GM12878 (cell line): ENCODE data around the gene SEPTIN1. TPM values are rescaled to one million over a fixed set of nuclear protein-coding genes. Genes with fewer than 3 reads are reported as not detected.
A peak's percentile ranks its signal among the peaks of the same experiment; 100 is the strongest.

Experiments
- ATAC-seq: fragments of 200-7000 bp; cut with Tn5 transposase; 3 replicates; pipeline ENCODE4 v1.9.1; 2020; ENCODE audit warnings: mild to moderate bottlenecking, moderate library complexity
- BruUV-seq: library from RNA; stranded (reverse); fragments of 400-500 nt; replicated peaks from 2 replicates; lab custom pipeline; 2021; lab: Mats Ljungman, UMichigan
- CTCF ChIA-PET: fragments of 300-600 bp; sonication (Branson Sonifier 250); formaldehyde crosslinking; extraction: SDS; loops from one replicate; lab custom pipeline; 2021; ENCODE audit warnings: inconsistent platforms; lab: Yijun Ruan, JAX
- POLR2A ChIA-PET: fragments of 350-600 bp; formaldehyde crosslinking; extraction: SDS; loops from one replicate; lab custom pipeline; 2021; ENCODE audit warnings: inconsistent platforms; lab: Charles Lee
- RAD21 ChIA-PET: fragments of 300-600 bp; sonication (Branson Sonifier 250); formaldehyde crosslinking; loops from one replicate; lab custom pipeline; 2023; ENCODE audit warnings: antibody characterized with exemption; ENCODE audit not compliant: unreplicated experiment; lab: Charles Lee
- SMC1A ChIA-PET: fragments of 300-600 bp; sonication (Branson Sonifier 250); formaldehyde crosslinking; loops from one replicate; lab custom pipeline; 2023; ENCODE audit not compliant: unreplicated experiment, uncharacterized antibody; lab: Charles Lee
- DNase-seq: peaks from one replicate; pipeline ENCODE4 v3.0.0-alpha.2; 2011; ENCODE audit warnings: low read depth, low spot score
- FAIRE-seq: peaks from 3 replicates; lab custom pipeline; 2011; peaks lifted over from hg19 to GRCh38; lab: Jason Lieb, UNC
- H2AFZ ChIP-seq: 2 replicates; pipeline ENCODE4 v1.6.0; 2011; ENCODE audit warnings: low read depth, low read length, control low read depth; ENCODE audit not compliant: control insufficient read depth
- H3K27ac ChIP-seq: 2 replicates; pipeline ENCODE4 v1.5.1; 2011; ENCODE audit warnings: control low read depth; ENCODE audit not compliant: control insufficient read depth, insufficient read depth
- H3K27me3 ChIP-seq, 2 experiments: replicated peaks in 1 of 2; 2 replicates each; pipeline versions ENCODE4 v1.6.0 to v1.6.1; 2011; ENCODE audit warnings: low read length in 1 of 2; ENCODE audit not compliant: control insufficient read depth in 2 of 2, insufficient read depth in 2 of 2
- H3K36me3 ChIP-seq, 2 experiments: 2 replicates each; pipeline ENCODE4 v1.5.1; 2011; ENCODE audit warnings: low read length in 1 of 2; ENCODE audit not compliant: control insufficient read depth in 2 of 2, insufficient read depth in 2 of 2
- H3K4me1 ChIP-seq: 2 replicates; pipeline ENCODE4 v1.6.1; 2011; ENCODE audit warnings: mild to moderate bottlenecking, low read length, moderate library complexity, mixed read lengths; ENCODE audit not compliant: control insufficient read depth, insufficient read depth
- H3K4me2 ChIP-seq: 2 replicates; pipeline ENCODE4 v1.6.0; 2011; ENCODE audit warnings: control low read depth; ENCODE audit not compliant: control insufficient read depth, insufficient read depth
- H3K4me3 ChIP-seq: fragments of 200-600 bp; sonication (generic); 2 replicates; pipeline ENCODE4 v1.5.1; 2016
- H3K79me2 ChIP-seq: 2 replicates; pipeline ENCODE4 v1.6.0; 2011; ENCODE audit warnings: low read length; ENCODE audit not compliant: control insufficient read depth, insufficient read depth
- H3K9ac ChIP-seq: 2 replicates; pipeline ENCODE4 v1.8.0; 2011; ENCODE audit warnings: low read length, control low read depth, mixed read lengths; ENCODE audit not compliant: control insufficient read depth, insufficient read depth
- H3K9me3 ChIP-seq: replicated peaks from 3 replicates; pipeline ENCODE4 v1.5.1; 2011; ENCODE audit warnings: mild to moderate bottlenecking, low read length; ENCODE audit not compliant: control insufficient read depth, insufficient read depth
- H4K20me1 ChIP-seq: 2 replicates; pipeline ENCODE4 v1.6.0; 2011; ENCODE audit not compliant: control insufficient read depth, insufficient read depth
- ASH2L ChIP-seq: fragments of 300-600, 200-600 bp; sonication (generic); IDR thresholded peaks from 2 replicates; pipeline ENCODE4 v1.6.1; 2017; ENCODE audit warnings: low read depth, mild to moderate bottlenecking, borderline replicate concordance
- BHLHE40 ChIP-seq, 2 experiments: fragments of 450-650 bp in 1 of 2; IDR thresholded peaks; 2 replicates each; pipeline ENCODE4 v1.6.1; 2011 to 2017; ENCODE audit warnings: low read depth in 2 of 2, borderline replicate concordance in 1 of 2, improper control_type of control experiment in 1 of 2, low read length in 1 of 2, mild to moderate bottlenecking in 1 of 2
- EGR1 ChIP-seq, 2 experiments: IDR thresholded peaks; 1 replicate in 1 of 2; 2 replicates in 1 of 2; pipeline ENCODE4 v1.6.1; 2011 to 2012; ENCODE audit warnings: low read depth in 2 of 2, low read length in 2 of 2, borderline replicate concordance in 1 of 2, mild to moderate bottlenecking in 1 of 2, moderate library complexity in 1 of 2
- IRF3 ChIP-seq: fragments of 450-650 bp; IDR thresholded peaks from 2 replicates; pipeline ENCODE4 v1.6.1; 2014; ENCODE audit warnings: mild to moderate bottlenecking
- JUND ChIP-seq: IDR thresholded peaks from 2 replicates; pipeline ENCODE4 v1.6.1; 2012; ENCODE audit warnings: low read depth, mild to moderate bottlenecking, low read length, improper control_type of control experiment, moderate library complexity
- MLLT1 ChIP-seq: fragments of 450-650 bp; IDR thresholded peaks from 2 replicates; pipeline ENCODE4 v1.6.1; 2016; ENCODE audit warnings: mild to moderate bottlenecking
- MTA2 ChIP-seq: fragments of 450-650 bp; IDR thresholded peaks from 2 replicates; pipeline ENCODE4 v1.6.1; 2016; ENCODE audit warnings: low read depth, mild to moderate bottlenecking, moderate library complexity
- MYC ChIP-seq: IDR thresholded peaks from 2 replicates; pipeline ENCODE4 v1.6.1; 2011; ENCODE audit warnings: mild to moderate bottlenecking, low read length, moderate library complexity, inconsistent platforms; ENCODE audit not compliant: insufficient read depth, insufficient replicate concordance, insufficient read length, severe bottlenecking
- POU2F2 ChIP-seq: IDR thresholded peaks from 3 replicates; pipeline ENCODE4 v1.6.1; 2011; ENCODE audit warnings: low read depth, mild to moderate bottlenecking, low read length, borderline replicate concordance
- WGBS: methylation state at CpG from one replicate; pipeline ENCODE4 v1.1.6; 2016; ENCODE audit warnings: low lambda C conversion rate; ENCODE audit not compliant: insufficient replicate concordance, insufficient coverage; ENCODE audit errors: missing lambda C conversion rate; 5-methylcytosine and 5-hydroxymethylcytosine counted together
- in situ Hi-C: fragments of 300-500 bp; cut with MboI; formaldehyde crosslinking; loops from 9 replicates; pipeline ENCODE4 v1.14.3; 2018; ENCODE audit warnings: mixed read lengths
- intact Hi-C: fragments of 100-400 bp; cut with micrococcal nuclease; formaldehyde crosslinking; loops from one replicate; pipeline ENCODE4 v1.14.2; 2022; ENCODE audit not compliant: unreplicated experiment
- polyA plus RNA-seq, 11 experiments: library from polyadenylated mRNA; depleted of rRNA in 4 of 11; unstranded in 6 of 11; stranded (reverse) in 5 of 11; fragments of >200 nt; fragmentation: Nextera tagmentation in 4 of 11; fragmentation: Illumina TruSeq in 1 of 11; extraction: Ambion mirVana in 4 of 11; extraction: Trizol in 1 of 11; gene quantifications; 1 replicate in 1 of 11; 2 replicates in 10 of 11; pipeline versions ENCODE4 v1.2.1 to v1.2.3, GENCODE V29; 2011 to 2016; ENCODE audit warnings: inconsistent platforms in 2 of 11, missing spikeins in 2 of 11, low read depth in 1 of 11
- total RNA-seq, 4 experiments: library from RNA; depleted of rRNA in 3 of 4; stranded (reverse); fragments of >200 nt in 3 of 4; fragmentation: Illumina TruSeq in 1 of 4; extraction: Trizol in 1 of 4; gene quantifications; 2 replicates each; pipeline versions ENCODE4 v1.2.1 to v1.2.3, GENCODE V29; 2013 to 2021

Gene SEPTIN1
- total and polyA plus RNA-seq, 10 of the 15 experiments (the other 5 are each of a cell fraction or from before 2014, with no cell fraction given): 2.8 to 153 (median 94.1) TPM

- Histone ChIP-seq H4K20me1 (no peaks in the 10 kb centered on the region), H3K36me3 (peaks cover 3 to 6% of the 10 kb centered on the region in 2 experiments; a peak in 3 of 4 replicates), H3K9me3 (no peaks in the 10 kb centered on the region), H3K79me2 (no peaks in the 10 kb centered on the region), H3K9ac (peak overlapping the region; percentile 60), H3K27ac (0 out of 2 replicates have a peak overlapping the region, but pooled peaks have one; percentile 47), H2AFZ (peak overlapping the region; percentile 94), H3K27me3 (no peaks in the 10 kb centered on the region), H3K4me2 (peak overlapping the region; percentile 82), H3K4me1 (peaks cover 8% of the 10 kb centered on the region), H3K4me3 (peak overlapping the region; percentile 69)
- intact Hi-C loops (no loop called here), in situ Hi-C loops (no loop called here)
- no peak for FAIRE-seq
- BruUV-seq: no TSS peak
- no peak for DNase-seq
- WGBS: 87% methylated on average over 18 of the region's 18 CpGs
- TF ChIP-seq BHLHE40 (IDR thresholded peaks at IDR 0.05; ENCODE audit: borderline replicate concordance in 1 of 2, low read depth in 2 of 2, low read length in 1 of 2): no peak
- TF ChIP-seq JUND: no peak
- no peak for TF ChIP-seq MTA2
- no peak for TF ChIP-seq EGR1 (IDR thresholded peaks at IDR 0.05; ENCODE audit: borderline replicate concordance in 1 of 2, low read depth in 2 of 2, low read length in 2 of 2)
- no peak for TF ChIP-seq POU2F2
- TF ChIP-seq MYC: no peak
- no peak for TF ChIP-seq IRF3
- TF ChIP-seq MLLT1: 0 out of 2 replicates have a peak, but pooled peaks have one; percentile 42
- TF ChIP-seq ASH2L: no peak
- POLR2A ChIA-PET: interaction anchor here (0.7 to 2.0 kb wide), 11 partner anchors 7 to 326 kb away, joined by 3 to 11 read pairs (median 5); partner anchors contain the start of genes DCTPP1, SEPTIN1, TBX6 and ZNF48
- no peak for ATAC-seq
- CTCF ChIA-PET: interaction anchor here (0.6 to 3.6 kb wide), 11 partner anchors 8 to 325 kb away, joined by 3 to 20 read pairs (median 5); partner anchors contain the start of genes DCTPP1, TBC1D10B, TBX6 and ZNF764
- SMC1A ChIA-PET: interaction anchor here (0.6 to 1.5 kb wide), 8 partner anchors 7 to 278 kb away, joined by 3 to 12 read pairs (median 5); partner anchors contain the start of genes DCTPP1, TBC1D10B and ZNF747
- RAD21 ChIA-PET: interaction anchor here (0.9 to 2.0 kb wide), 16 partner anchors 8 to 326 kb away, joined by 3 to 17 read pairs (median 5); partner anchors contain the start of genes CORO1A, DCTPP1, TBC1D10B and TBX6
Observed at GRCh38 chr16:30416624-30417528, 34.5 kb upstream of the SEPTIN1 start.
